Epithelial cell of esophagus (primary cell): Measurements from ENCODE around the gene ELF4.

Experiments
- DNase-seq: peaks from one replicate; pipeline ENCODE4 v3.0.0; 2010; ENCODE audit warnings: low read depth
- H3K4me3 ChIP-seq: 2 replicates; pipeline ENCODE4 v1.5.1; 2011; ENCODE audit warnings: mild to moderate bottlenecking, low read length, control low read depth
- TF ChIP-seq, protein P1 (sequence below): IDR thresholded peaks from 2 replicates; pipeline ENCODE4 v1.5.1; 2011; ENCODE audit warnings: low read depth, mild to moderate bottlenecking, low read length, control low read depth, inconsistent platforms; ENCODE audit not compliant: insufficient read depth; ENCODE audit errors: missing control alignments

Gene ELF4

DNA sequence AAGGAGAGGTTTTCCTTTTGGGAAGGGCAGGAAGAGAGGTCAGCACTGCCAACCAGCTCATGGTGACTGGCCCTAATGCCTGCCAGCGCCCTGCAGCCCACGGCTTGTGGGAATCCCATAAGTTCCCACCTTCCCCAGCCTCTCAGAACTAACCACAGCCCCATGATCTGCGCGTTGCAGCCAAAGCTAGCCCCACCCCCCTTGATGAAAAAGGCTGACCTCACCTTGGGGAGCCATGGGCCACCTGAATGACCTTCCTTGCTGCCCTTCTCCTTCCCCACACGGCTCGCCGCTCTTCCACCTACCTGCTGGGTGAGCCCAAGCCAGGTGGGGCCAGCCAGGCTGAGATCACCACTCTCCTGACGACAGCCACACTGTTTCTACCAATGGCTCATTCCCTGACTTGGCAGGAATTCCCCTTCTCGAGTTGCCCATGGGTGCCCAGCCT lies 3.9 kb upstream of the ELF4 start:
- TF ChIP-seq, protein P1, sequence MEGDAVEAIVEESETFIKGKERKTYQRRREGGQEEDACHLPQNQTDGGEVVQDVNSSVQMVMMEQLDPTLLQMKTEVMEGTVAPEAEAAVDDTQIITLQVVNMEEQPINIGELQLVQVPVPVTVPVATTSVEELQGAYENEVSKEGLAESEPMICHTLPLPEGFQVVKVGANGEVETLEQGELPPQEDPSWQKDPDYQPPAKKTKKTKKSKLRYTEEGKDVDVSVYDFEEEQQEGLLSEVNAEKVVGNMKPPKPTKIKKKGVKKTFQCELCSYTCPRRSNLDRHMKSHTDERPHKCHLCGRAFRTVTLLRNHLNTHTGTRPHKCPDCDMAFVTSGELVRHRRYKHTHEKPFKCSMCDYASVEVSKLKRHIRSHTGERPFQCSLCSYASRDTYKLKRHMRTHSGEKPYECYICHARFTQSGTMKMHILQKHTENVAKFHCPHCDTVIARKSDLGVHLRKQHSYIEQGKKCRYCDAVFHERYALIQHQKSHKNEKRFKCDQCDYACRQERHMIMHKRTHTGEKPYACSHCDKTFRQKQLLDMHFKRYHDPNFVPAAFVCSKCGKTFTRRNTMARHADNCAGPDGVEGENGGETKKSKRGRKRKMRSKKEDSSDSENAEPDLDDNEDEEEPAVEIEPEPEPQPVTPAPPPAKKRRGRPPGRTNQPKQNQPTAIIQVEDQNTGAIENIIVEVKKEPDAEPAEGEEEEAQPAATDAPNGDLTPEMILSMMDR: no peak
- H3K4me3 ChIP-seq: peak overlapping the region; percentile 19
- DNase-seq: peak; percentile 87

DNA sequence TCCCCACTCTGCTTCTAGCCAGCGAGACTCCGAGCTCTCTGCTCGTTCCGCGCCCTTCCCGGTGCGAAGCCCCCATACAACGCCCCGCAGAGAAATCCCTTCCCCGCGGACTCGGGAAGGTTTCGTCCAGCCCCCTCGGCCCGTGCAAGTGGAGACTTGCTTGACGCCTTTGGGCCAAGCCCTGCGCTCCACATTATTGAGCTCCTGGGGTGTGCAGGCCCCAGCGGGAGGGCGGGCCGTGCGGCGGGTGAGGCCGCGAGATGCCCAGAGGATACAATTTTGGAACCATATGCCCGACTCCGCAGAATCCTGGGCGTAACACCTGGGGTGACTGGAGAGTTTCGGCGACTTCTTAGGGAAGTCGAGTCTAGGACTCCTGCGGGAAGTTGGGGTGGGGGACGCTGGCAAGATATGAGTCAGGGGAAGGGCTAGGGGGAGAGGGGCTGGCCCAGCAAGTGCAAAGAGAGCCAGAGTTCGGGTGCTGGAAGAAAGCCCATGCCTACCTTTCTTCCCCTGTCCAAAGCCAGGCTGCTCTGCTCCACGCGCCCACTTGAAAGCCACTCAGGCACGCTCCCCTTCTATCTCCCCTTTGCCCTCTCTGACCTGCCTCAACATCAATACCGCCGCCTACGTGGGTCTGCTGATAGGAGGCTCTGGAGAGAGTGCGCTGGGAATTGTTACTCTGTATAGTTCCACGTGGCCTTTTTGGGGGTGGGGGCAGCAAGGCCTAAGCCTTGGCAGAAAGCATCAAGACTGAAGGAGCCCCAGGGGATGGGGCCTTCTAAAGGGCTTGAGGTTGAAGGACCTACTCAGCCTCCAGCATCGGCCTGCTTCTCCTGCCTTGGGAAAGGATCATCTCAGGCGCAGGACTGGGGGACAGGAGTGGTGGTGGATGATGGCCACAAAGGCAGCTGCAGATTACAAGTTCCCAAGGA lies 1.2 kb upstream of the ELF4 start:
- TF ChIP-seq, protein P1: no peak
- peak; percentile 79 for DNase-seq

GRCh38 chrX:130109429-130110378 lies 593 bp downstream of the ELF4 start:
- no peak for DNase-seq
- peak overlapping the region; percentile 58 for H3K4me3 ChIP-seq
- TF ChIP-seq, protein P1: no peak

More for the DNA sequence above, 1.2 kb upstream of the ELF4 start:
- peak overlapping the region; percentile 31 for H3K4me3 ChIP-seq

DNA sequence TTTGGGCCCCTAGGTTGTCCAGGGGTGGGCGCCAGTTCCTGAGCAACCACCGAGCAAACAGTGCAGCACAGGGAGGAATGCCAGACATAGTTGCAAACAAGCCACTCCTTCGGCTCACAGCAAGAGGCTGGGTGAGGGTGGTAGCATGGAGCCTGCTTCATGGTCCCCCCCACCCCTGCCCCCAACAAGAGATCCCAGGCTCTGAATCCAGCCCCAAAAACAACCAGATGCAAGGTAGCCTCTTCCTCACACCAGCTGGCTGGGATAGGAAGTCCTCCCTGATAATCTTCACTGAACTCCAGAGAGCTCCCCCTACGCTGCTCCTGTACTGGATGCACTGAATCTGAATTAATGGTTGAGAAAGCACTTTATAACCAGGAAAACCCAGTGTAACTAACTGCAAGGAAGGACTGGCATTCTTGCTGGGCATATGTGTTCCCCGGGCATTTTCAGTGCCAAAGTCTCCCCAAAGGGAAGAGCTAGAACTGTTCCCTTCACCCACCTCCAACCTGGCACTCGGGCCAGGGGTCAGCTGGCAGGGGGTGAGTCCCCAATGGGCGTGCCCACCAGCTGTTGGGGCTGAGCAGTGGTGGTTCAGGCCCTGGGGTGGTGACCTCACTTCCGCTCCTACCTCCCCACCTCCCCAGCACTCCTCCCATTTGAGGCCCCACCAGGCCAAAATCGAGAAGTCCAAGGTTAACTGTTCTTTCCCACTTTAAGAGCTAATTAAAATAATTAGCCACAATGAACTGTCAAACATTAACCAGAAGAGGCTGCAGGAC lies 1.5 kb downstream of the ELF4 start:
- TF ChIP-seq, protein P1: no peak
- peak overlapping the region; percentile 58 for H3K4me3 ChIP-seq
- peak; percentile 45 for DNase-seq

DNA sequence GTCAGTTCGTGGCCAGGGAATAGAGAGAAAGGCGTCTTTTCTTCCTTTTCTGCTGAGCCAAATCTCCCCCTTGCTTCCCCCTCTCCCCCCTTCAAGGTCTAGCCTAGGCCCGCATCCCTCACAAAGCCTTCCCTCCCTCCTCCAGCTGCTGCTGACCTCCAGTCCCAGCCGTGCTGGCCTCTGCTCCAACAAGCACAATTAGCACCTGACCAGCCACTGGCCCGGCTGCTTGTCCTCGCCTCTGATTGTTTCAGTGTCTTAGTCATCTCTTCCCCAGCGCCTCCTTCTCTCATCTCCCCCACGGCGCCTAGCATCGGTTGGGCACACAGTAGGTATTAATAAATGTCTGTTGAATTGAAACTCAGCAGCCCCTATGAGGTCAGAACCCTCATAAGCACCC lies 4.2 kb downstream of the ELF4 start:
- no peak overlapping the region for H3K4me3 ChIP-seq
- TF ChIP-seq, protein P1: no peak
- DNase-seq: no peak

- TF ChIP-seq, protein P1: no peak
- H3K4me3 ChIP-seq: no peak overlapping the region
- no peak for DNase-seq
Measured at GRCh38 chrX:130105244-130105643, 5.1 kb downstream of the ELF4 start.
